Measurements from ENCODE around the gene ZBTB8A.

DNA sequence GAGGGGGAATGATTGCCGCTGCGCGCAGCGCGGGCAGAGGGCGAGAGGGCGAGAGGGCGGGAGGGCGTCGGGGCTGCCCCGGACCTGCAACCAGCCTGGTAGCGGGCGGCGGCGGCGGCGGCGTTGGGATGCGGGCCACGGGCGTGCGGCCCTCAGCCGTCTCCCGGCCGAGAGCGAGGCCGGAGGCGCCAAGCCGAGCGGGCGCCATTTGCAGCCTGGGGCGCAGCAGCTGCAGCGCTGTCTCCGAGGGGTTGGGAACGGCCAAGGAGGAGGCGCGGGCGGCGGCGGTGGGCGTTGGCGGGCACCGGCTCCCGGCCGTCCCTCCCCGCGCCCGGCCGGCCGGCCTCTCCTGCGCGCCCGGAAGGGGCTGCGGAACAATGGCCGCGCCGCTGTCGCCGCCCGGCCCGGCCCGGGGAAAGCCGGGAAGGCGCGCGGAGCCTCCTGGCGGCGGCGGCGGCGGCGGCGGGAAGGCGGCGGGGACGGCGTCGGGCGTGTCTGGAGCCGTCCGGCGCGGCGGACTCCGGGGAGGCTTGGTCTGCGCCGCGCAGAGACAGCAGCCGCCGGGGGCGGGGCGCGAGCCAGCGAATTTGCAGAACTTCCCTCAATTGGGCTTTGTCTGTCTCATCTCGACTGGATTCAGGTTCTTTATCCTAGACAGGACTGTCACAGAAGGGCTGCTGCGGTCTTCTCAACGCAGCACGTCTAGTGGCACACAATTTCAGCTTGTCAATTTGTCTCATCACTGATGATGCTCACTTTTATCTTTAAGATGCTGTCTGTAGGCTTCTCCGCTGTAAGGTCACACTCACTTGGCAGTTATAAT is 38.6 kb upstream of the ZBTB8A start:
- TF ChIP-seq, protein P1, sequence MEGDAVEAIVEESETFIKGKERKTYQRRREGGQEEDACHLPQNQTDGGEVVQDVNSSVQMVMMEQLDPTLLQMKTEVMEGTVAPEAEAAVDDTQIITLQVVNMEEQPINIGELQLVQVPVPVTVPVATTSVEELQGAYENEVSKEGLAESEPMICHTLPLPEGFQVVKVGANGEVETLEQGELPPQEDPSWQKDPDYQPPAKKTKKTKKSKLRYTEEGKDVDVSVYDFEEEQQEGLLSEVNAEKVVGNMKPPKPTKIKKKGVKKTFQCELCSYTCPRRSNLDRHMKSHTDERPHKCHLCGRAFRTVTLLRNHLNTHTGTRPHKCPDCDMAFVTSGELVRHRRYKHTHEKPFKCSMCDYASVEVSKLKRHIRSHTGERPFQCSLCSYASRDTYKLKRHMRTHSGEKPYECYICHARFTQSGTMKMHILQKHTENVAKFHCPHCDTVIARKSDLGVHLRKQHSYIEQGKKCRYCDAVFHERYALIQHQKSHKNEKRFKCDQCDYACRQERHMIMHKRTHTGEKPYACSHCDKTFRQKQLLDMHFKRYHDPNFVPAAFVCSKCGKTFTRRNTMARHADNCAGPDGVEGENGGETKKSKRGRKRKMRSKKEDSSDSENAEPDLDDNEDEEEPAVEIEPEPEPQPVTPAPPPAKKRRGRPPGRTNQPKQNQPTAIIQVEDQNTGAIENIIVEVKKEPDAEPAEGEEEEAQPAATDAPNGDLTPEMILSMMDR (IDR thresholded peaks at IDR 0.05), result peak; percentile 18
- no peak for TF ChIP-seq EZH2 (IDR thresholded peaks at IDR 0.05)

Measured in neural progenitor cell (in vitro differentiated cells).